WTC11 (cell line): ENCODE results near the gene PC. TPM values are rescaled to one million over a fixed set of nuclear protein-coding genes. Genes with fewer than 3 reads are reported as not detected.
"Not testable (repeated sequence)": the region's sequence is repeated elsewhere in the genome, so short reads cannot be mapped to it uniquely, and the experiment has no call there.

Experiments
- ATAC-seq: fragments of 200-7000 bp; cut with Tn5 transposase; 2 replicates; pipeline ENCODE4 v1.10.0; 2021; ENCODE audit warnings: mild to moderate bottlenecking, moderate library complexity
- CTCF ChIA-PET: fragments of 300-600 bp; sonication (Branson Sonifier 250); formaldehyde crosslinking; loops from one replicate; lab custom pipeline; 2021; ENCODE audit warnings: antibody characterized with exemption; lab: Charles Lee
- POLR2A ChIA-PET: fragments of 350-600 bp; sonication (Branson Sonifier 250); formaldehyde crosslinking; loops from one replicate; lab custom pipeline; 2021; ENCODE audit warnings: antibody characterized with exemption; lab: Charles Lee
- DNase-seq: peaks from one replicate; pipeline ENCODE4 v3.0.0; 2021; ENCODE audit warnings: low spot score
- H3K27ac Mint-ChIP-seq: 2 replicates; pipeline ENCODE4 v1.8.0; 2021; ENCODE audit warnings: mixed read lengths
- H3K27me3 Mint-ChIP-seq: 2 replicates; pipeline ENCODE4 v1.8.0; 2021; ENCODE audit warnings: low read depth, mild to moderate bottlenecking, moderate library complexity, mixed read lengths
- H3K36me3 Mint-ChIP-seq: 2 replicates; pipeline ENCODE4 v1.8.0; 2021; ENCODE audit warnings: mixed read lengths
- H3K4me1 Mint-ChIP-seq: 2 replicates; pipeline ENCODE4 v1.8.0; 2022; ENCODE audit warnings: mixed read lengths
- H3K4me3 Mint-ChIP-seq: 2 replicates; pipeline ENCODE4 v1.8.0; 2021; ENCODE audit warnings: mild to moderate bottlenecking, moderate library complexity, mixed read lengths
- H3K9me3 Mint-ChIP-seq: 2 replicates; pipeline ENCODE4 v1.8.0; 2021; ENCODE audit warnings: mixed read lengths
- FOXK1 ChIP-seq: sonication (generic); formaldehyde crosslinking; IDR thresholded peaks from 2 replicates; pipeline ENCODE4 v1.8.0; 2022; ENCODE audit warnings: mild to moderate bottlenecking, moderate library complexity, missing genetic modification reagents
- FOXP1 ChIP-seq: sonication (generic); formaldehyde crosslinking; IDR thresholded peaks from 2 replicates; pipeline ENCODE4 v1.8.0; 2022; ENCODE audit warnings: missing genetic modification reagents, mild to moderate bottlenecking, moderate library complexity, borderline replicate concordance
- FOXP4 ChIP-seq: sonication (generic); formaldehyde crosslinking; IDR thresholded peaks from 2 replicates; pipeline ENCODE4 v1.8.0; 2022; ENCODE audit warnings: mild to moderate bottlenecking, missing genetic modification reagents
- HMGXB4 ChIP-seq: sonication (generic); formaldehyde crosslinking; IDR thresholded peaks from 2 replicates; pipeline ENCODE4 v1.8.1; 2023; ENCODE audit warnings: mild to moderate bottlenecking, moderate library complexity, missing genetic modification reagents
- IRF2 ChIP-seq: sonication (generic); formaldehyde crosslinking; IDR thresholded peaks from 2 replicates; pipeline ENCODE4 v1.8.0; 2022; ENCODE audit warnings: low read depth, missing genetic modification reagents, borderline replicate concordance
- JAZF1 ChIP-seq: fragments of 250-450 bp; sonication (Bioruptor Pico); IDR thresholded peaks from 2 replicates; pipeline ENCODE4 v1.9.0; 2021; ENCODE audit warnings: moderate library complexity, mild to moderate bottlenecking, inconsistent platforms
- MAX ChIP-seq: sonication (generic); formaldehyde crosslinking; IDR thresholded peaks from 2 replicates; pipeline ENCODE4 v1.8.0; 2022; ENCODE audit warnings: mild to moderate bottlenecking, missing genetic modification reagents
- NFYB ChIP-seq: sonication (generic); formaldehyde crosslinking; conservative IDR thresholded peaks from 2 replicates; pipeline ENCODE4 v1.8.0; 2022; ENCODE audit warnings: low read depth, missing genetic modification reagents
- SMAD4 ChIP-seq: sonication (generic); formaldehyde crosslinking; IDR thresholded peaks from 2 replicates; pipeline ENCODE4 v1.8.0; 2022; ENCODE audit warnings: mild to moderate bottlenecking, missing genetic modification reagents
- USF2 ChIP-seq: sonication (generic); formaldehyde crosslinking; IDR thresholded peaks from 2 replicates; pipeline ENCODE4 v1.8.1; 2023; ENCODE audit warnings: mild to moderate bottlenecking, missing genetic modification reagents, moderate library complexity
- ZBTB43 ChIP-seq: sonication (generic); formaldehyde crosslinking; IDR thresholded peaks from 2 replicates; pipeline ENCODE4 v1.8.1; 2023; ENCODE audit warnings: mild to moderate bottlenecking, missing genetic modification reagents
- ZNF281 ChIP-seq: sonication (generic); formaldehyde crosslinking; IDR thresholded peaks from 2 replicates; pipeline ENCODE4 v1.8.0; 2023; ENCODE audit warnings: mild to moderate bottlenecking, missing genetic modification reagents
- total RNA-seq: library from RNA; stranded (reverse); gene quantifications from 3 replicates; pipeline ENCODE4 v1.2.3, GENCODE V29; 2021

PC gene
- total RNA-seq, 1 experiment from 2014 or later: 27.2 TPM

GRCh38 chr11:66992041-66992440 is 33.9 kb upstream of the PC start:
- Mint-ChIP-seq H3K4me1 (peaks cover 15% of the 10 kb centered on the region), H3K27me3 (no peaks in the 10 kb centered on the region; the same call in 1 of the 2 replicates), H3K9me3 (peaks cover 9% of the 10 kb centered on the region), H3K36me3 (peaks cover 8% of the 10 kb centered on the region), H3K4me3 (no peak overlapping the region), H3K27ac (peak overlapping the region; percentile 13; the same call in 1 of the 2 replicates)
- CTCF ChIA-PET: interaction anchor here (0.7 kb wide), 1 partner anchor 124 kb away, joined by 3 read pairs; no protein-coding TSS in a partner anchor
- no peak for ATAC-seq
- DNase-seq: no peak
- TF ChIP-seq IRF2: no peak
- POLR2A ChIA-PET: no interaction called here

GRCh38 chr11:66989360-66989759 is 31.2 kb upstream of the PC start:
- ATAC-seq, H3K36me3 Mint-ChIP-seq, H3K27me3 Mint-ChIP-seq, DNase-seq, H3K9me3 Mint-ChIP-seq, H3K4me3 Mint-ChIP-seq, POLR2A ChIA-PET, H3K27ac Mint-ChIP-seq: not testable (repeated sequence)
- peaks cover 27% of the 10 kb centered on the region for H3K4me1 Mint-ChIP-seq
- CTCF ChIA-PET: interaction anchor here (1.1 to 3.4 kb wide), 3 partner anchors 13 to 16 kb away, joined by 3 to 23 read pairs (median 8); partner anchors contain the start of gene C11orf86
- TF ChIP-seq NFYB (CRISPR knock-in tag): peak; percentile 54

GRCh38 chr11:66988741-66989140 is 30.6 kb upstream of the PC start:
- CTCF ChIA-PET: interaction anchor here (1.1 to 4.0 kb wide), 3 partner anchors 13 to 33 kb away, joined by 3 to 23 read pairs (median 16); partner anchors contain the start of gene C11orf86
- H3K36me3 Mint-ChIP-seq, H3K9me3 Mint-ChIP-seq, H3K27ac Mint-ChIP-seq, H3K27me3 Mint-ChIP-seq, ATAC-seq, H3K4me3 Mint-ChIP-seq, POLR2A ChIA-PET, DNase-seq: not testable (repeated sequence)
- peaks cover 27% of the 10 kb centered on the region for H3K4me1 Mint-ChIP-seq

GRCh38 chr11:66987924-66988637 is 29.9 kb upstream of the PC start:
- Mint-ChIP-seq H3K4me3 (no peak overlapping the region), H3K9me3 (peaks cover 9% of the 10 kb centered on the region), H3K4me1 (peaks cover 27% of the 10 kb centered on the region), H3K36me3 (peaks cover 8% of the 10 kb centered on the region), H3K27ac (peak overlapping the region; percentile 9; the same call in 1 of the 2 replicates), H3K27me3 (no peaks in the 10 kb centered on the region; the same call in 1 of the 2 replicates)
- DNase-seq: no peak
- POLR2A ChIA-PET: interaction anchor here (0.7 to 0.8 kb wide), 2 partner anchors 29 to 36 kb away, joined by 3 read pairs; partner anchors contain the start of gene PC
- CTCF ChIA-PET: interaction anchor here (1.0 to 4.0 kb wide), 8 partner anchors 12 to 142 kb away, joined by 3 to 23 read pairs (median 4); partner anchors contain the start of genes C11orf86 and SYT12
- no peak for TF ChIP-seq JAZF1
- TF ChIP-seq SMAD4 (CRISPR knock-in tag): no peak
- no peak for ATAC-seq

- ChIA-PET POLR2A (interaction anchor here (0.7 to 0.8 kb wide), 2 partner anchors 29 to 37 kb away, joined by 3 read pairs; partner anchors contain the start of gene PC), CTCF (interaction anchor here (0.6 to 4.0 kb wide), 9 partner anchors 11 to 141 kb away, joined by 3 to 23 read pairs (median 4); partner anchors contain the start of genes C11orf86 and SYT12)
- peaks cover 8% of the 10 kb centered on the region for H3K36me3 Mint-ChIP-seq
- no peak overlapping the region; the same call in 1 of the 2 replicates for H3K27ac Mint-ChIP-seq
- peaks cover 27% of the 10 kb centered on the region for H3K4me1 Mint-ChIP-seq
- ATAC-seq: peak; percentile 84
- no peak overlapping the region for H3K4me3 Mint-ChIP-seq
- no peaks in the 10 kb centered on the region; the same call in 1 of the 2 replicates for H3K27me3 Mint-ChIP-seq
- DNase-seq: peak; percentile 65
- peaks cover 9% of the 10 kb centered on the region for H3K9me3 Mint-ChIP-seq
- TF ChIP-seq HMGXB4 (CRISPR knock-in tag) (no peak), FOXK1 (0 out of 2 replicates have a peak, but pooled peaks have one; percentile 26), ZBTB43 (CRISPR knock-in tag) (no peak), FOXP4 (CRISPR knock-in tag) (peak; percentile 63; the same call in 1 of the 2 replicates), MAX (CRISPR knock-in tag) (peak; percentile 38; the same call in 1 of the 2 replicates), USF2 (peak; percentile 73), SMAD4 (CRISPR knock-in tag) (no peak), FOXP1 (peak; percentile 58; the same call in 1 of the 2 replicates), ZNF281 (CRISPR knock-in tag) (peak; percentile 89)
Observed at GRCh38 chr11:66987158-66987620, 29.0 kb upstream of the PC start.
